Stimulated activated memory B cell treated with anti-CD40 and anti-IgM and Interleukin-4, amounts not matched to agents 10 μg/mL and 1 μg/mL and 100 μg/mL, for 72 hours (primary cell): Measurements from ENCODE around the gene ZGRF1.
"Not testable (repeated sequence)": the region's sequence is repeated elsewhere in the genome, so short reads cannot be mapped to it uniquely, and the experiment has no call there.

Source experiments
- ATAC-seq: fragments of 150-1000 bp; cut with Tn5 transposase; 2 replicates; pipeline ENCODE4 v1.10.0; 2021
- H3K27ac Mint-ChIP-seq: one replicate; pipeline ENCODE4 v1.8.0; 2022; ENCODE audit warnings: mild to moderate bottlenecking, mixed read lengths
- H3K27me3 Mint-ChIP-seq: one replicate; pipeline ENCODE4 v1.8.0; 2022; ENCODE audit warnings: mixed read lengths
- H3K36me3 Mint-ChIP-seq: one replicate; pipeline ENCODE4 v1.8.0; 2022; ENCODE audit warnings: mixed read lengths
- H3K4me1 Mint-ChIP-seq: one replicate; pipeline ENCODE4 v1.8.0; 2022; ENCODE audit warnings: mixed read lengths
- H3K4me3 Mint-ChIP-seq: one replicate; pipeline ENCODE4 v1.8.0; 2022; ENCODE audit warnings: mild to moderate bottlenecking, moderate library complexity, mixed read lengths
- H3K9me3 Mint-ChIP-seq: one replicate; pipeline ENCODE4 v1.8.0; 2022; ENCODE audit warnings: mixed read lengths

ZGRF1 gene

DNA sequence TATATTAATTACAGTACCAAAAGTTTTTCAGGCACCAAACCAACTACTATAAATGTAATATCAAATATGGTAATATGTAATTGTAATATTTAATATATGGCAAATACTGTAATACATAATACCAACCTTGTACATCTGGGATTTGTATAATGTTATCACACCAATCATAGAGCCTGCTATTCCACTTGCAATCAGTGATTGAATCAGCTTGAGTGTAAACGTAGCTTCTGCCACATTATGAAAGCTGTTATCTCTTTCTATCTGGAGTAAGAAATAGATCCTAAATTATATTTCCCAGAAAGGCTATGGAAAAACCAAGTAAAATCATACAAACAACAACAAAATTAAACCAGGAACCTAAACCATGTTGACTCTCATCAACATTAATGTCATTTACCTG is 96.0 kb downstream of the ZGRF1 start:
- Mint-ChIP-seq H3K27ac (no peak overlapping the region), H3K4me1 (no peaks in the 10 kb centered on the region)

DNA sequence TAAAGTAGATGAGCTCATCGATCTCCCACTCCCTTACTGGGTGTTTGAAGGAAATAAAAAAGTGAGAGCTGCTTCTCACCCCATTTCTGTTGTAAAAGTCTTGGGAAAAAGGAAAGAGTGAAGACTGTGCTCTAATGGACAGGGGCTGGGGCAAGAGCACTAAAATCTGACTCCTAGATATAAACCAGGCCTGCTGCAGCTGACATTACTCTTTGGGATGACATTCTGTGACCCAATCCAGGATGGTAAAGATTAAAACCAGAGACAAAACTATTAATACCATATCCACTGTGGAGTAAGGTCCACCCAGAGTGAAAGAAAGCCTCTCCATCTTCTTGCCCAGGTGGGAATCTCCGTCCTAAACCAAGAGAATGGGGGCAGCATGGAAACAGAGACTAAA is 100.6 kb downstream of the ZGRF1 start:
- no peak overlapping the region for H3K4me3 Mint-ChIP-seq
- H3K4me1 Mint-ChIP-seq = no peaks in the 10 kb centered on the region
- H3K9me3 Mint-ChIP-seq = no peaks in the 10 kb centered on the region
- peaks cover 11% of the 10 kb centered on the region for H3K27me3 Mint-ChIP-seq
- no peak for ATAC-seq
- no peak overlapping the region for H3K27ac Mint-ChIP-seq
- peaks cover 8% of the 10 kb centered on the region for H3K36me3 Mint-ChIP-seq

More for the DNA sequence above, 96.0 kb downstream of the ZGRF1 start:
- no peak overlapping the region for H3K4me3 Mint-ChIP-seq
- ATAC-seq = no peak
- H3K27me3 Mint-ChIP-seq = no peaks in the 10 kb centered on the region
- H3K36me3 Mint-ChIP-seq = peaks cover 22% of the 10 kb centered on the region
- H3K9me3 Mint-ChIP-seq = no peaks in the 10 kb centered on the region

DNA sequence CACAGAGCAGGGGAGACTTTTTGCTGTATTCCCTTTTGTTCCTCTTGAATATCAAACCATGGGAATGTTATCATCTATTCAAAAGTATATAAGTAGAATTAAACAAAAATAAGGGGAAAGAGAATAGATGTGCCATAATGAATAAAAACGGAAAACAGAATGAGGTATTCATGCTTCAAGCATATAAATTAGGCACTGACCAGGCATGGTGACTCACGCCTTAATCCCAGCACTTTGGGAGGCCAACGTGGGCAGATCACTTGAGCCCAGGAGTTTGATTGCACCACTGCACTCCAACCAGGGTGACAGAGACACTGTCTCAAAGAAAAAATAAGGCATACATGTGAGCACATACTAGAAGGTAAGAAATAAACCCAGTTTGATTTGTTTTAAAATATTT is 104.4 kb downstream of the ZGRF1 start:
- peaks cover 28% of the 10 kb centered on the region for H3K27me3 Mint-ChIP-seq
- H3K4me1 Mint-ChIP-seq = no peaks in the 10 kb centered on the region
- no peak for ATAC-seq
- no peaks in the 10 kb centered on the region for H3K9me3 Mint-ChIP-seq
- H3K36me3 Mint-ChIP-seq = no peaks in the 10 kb centered on the region
- H3K4me3 Mint-ChIP-seq = no peak overlapping the region
- H3K27ac Mint-ChIP-seq = no peak overlapping the region

DNA sequence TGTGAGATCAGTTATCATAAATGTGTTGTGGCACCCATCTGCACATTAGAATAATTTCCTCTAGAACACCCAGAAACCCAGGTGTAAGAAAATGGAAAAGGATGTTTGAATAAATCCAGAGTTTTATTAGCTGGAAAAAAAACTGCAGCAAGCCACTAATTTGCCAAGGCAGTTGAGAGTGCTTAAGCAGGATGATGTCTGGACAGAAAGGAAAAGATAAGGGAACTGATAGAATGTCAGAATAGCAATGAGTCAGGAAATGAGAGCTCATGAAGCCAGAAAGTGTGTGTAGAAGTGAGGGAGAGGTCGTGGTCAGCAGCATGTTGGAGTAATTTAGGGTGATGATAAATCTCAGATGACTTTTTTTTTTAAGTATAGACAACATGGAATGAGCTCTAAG is 105.6 kb downstream of the ZGRF1 start:
- Mint-ChIP-seq H3K4me1 (no peaks in the 10 kb centered on the region), H3K27me3 (peaks cover 30% of the 10 kb centered on the region), H3K27ac (no peak overlapping the region), H3K9me3 (no peaks in the 10 kb centered on the region), H3K4me3 (no peak overlapping the region), H3K36me3 (no peaks in the 10 kb centered on the region)
- ATAC-seq = no peak

DNA sequence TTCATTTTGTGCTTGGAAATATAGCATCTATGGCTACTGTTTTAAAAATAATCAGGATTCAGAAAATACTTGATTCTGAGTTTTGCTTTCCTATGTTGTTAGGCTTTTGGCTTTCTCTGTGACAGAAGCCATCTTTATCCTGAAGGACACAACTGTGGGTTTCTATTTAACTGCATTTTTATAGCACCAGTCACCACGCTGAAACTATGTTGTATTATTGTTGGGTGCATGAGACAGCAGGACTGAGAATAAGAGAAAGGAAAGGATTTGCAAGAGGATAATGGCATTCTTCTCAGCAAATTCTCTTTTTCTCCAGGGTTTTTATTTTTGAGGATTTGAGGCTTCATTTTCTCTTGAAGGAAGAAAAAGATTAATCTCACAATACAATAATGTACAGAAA is 110.6 kb downstream of the ZGRF1 start:
- Mint-ChIP-seq H3K9me3 (no peaks in the 10 kb centered on the region), H3K4me1 (peaks cover 20% of the 10 kb centered on the region), H3K27ac (no peak overlapping the region), H3K36me3 (no peaks in the 10 kb centered on the region), H3K27me3 (peaks cover 49% of the 10 kb centered on the region), H3K4me3 (no peak overlapping the region)
- no peak for ATAC-seq

DNA sequence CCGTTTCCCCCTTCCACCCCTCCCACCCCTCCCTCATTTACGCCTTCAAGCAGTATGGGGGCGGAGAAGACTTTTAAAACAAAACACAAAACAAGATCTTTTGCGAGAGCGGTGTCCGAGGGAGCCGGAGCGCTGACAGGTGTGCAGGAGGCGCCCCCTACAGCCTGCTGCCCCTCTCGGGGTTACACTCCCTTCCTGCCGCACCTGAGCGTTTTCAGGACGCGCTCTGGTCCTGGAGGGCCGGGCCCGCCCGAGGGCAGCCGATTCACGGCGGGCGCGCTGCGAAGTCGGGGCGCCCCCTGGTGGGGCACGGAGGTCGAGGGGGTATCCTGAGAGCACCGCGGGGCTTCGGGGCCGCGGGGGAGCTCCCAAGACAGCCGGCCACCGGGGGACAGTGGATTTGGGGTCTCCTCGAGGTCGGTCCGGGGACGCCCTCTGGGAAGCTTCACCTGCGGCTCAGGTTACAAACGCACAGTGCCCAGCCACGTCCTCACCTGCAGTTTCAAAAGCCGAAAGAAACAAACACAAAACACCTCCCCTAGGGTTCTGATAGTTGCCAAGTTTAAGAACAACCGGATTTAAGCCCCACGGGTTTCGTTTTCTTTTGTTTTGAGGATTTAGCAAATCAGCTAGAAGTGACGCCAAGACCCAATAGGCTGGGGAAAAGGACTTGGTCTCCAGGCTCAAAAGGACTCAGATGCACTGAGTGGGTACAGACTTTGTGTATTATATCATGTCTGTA is 112.8 kb downstream of the ZGRF1 start:
- H3K4me1 Mint-ChIP-seq = peaks cover 29% of the 10 kb centered on the region
- ATAC-seq = peak; percentile 88
- no peaks in the 10 kb centered on the region for H3K36me3 Mint-ChIP-seq
- H3K4me3 Mint-ChIP-seq = peak overlapping the region; percentile 73
- no peak overlapping the region for H3K27ac Mint-ChIP-seq
- H3K9me3 Mint-ChIP-seq = no peaks in the 10 kb centered on the region
- H3K27me3 Mint-ChIP-seq = peaks cover 53% of the 10 kb centered on the region

DNA sequence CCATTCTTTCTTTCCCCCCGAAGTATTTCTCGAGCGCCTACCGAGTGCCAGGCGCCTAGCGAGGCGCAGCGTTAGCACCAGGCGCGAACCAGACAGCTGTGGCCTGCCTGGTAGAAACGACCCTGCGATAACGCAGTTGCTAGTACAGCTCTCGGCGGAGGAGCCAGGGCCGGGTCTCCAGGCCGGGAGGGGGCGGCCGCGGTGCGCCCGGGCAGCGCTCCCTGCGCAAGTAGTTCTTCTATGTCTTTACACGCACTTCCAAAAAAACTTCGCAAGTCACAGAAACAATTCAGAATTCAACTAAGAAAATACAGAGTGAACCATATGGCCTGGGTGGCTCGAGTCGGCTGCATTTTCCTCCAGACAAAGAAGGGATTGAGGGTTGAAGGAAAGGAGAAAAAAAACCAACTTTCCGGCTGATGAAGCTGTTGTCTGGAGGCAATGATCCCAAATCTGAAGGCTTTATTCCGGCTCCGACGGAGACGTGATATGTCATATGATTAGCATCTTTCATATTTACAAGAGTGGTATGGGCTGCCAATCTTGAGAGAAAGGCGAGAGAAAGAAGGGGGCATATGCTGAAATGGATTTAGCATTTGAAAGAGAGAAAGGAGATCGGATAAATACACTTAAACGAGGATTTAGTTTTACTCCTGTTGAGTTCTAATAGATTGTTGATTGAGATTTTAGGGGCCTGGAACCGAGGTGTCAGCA is 113.5 kb downstream of the ZGRF1 start:
- Mint-ChIP-seq H3K4me1 (peaks cover 31% of the 10 kb centered on the region), H3K36me3 (no peaks in the 10 kb centered on the region), H3K4me3 (peak overlapping the region; percentile 73), H3K27ac (peak overlapping the region; percentile 16), H3K27me3 (peaks cover 61% of the 10 kb centered on the region), H3K9me3 (no peaks in the 10 kb centered on the region)
- ATAC-seq = no peak

DNA sequence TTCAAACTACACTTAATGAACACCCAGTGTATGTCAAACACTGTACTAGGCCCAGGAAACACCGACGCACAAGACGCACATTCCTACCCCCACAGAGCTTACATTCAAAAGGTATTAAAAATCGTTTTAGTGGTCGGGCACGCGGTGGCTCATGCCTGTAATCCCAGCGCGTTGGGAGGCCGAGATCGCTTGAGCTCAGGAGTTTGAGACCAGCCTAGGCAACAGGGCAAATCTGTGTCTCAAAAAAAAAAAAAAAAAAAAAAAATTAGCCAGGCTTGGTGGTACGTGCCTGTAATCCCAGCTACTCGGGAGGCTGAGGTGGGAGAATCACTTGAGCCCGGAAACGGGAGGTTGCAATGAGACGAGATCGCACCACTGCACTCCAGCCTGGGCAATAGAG is 114.3 kb downstream of the ZGRF1 start:
- H3K9me3 Mint-ChIP-seq, H3K27ac Mint-ChIP-seq: not testable (repeated sequence)
- H3K4me1 Mint-ChIP-seq = peaks cover 38% of the 10 kb centered on the region

DNA sequence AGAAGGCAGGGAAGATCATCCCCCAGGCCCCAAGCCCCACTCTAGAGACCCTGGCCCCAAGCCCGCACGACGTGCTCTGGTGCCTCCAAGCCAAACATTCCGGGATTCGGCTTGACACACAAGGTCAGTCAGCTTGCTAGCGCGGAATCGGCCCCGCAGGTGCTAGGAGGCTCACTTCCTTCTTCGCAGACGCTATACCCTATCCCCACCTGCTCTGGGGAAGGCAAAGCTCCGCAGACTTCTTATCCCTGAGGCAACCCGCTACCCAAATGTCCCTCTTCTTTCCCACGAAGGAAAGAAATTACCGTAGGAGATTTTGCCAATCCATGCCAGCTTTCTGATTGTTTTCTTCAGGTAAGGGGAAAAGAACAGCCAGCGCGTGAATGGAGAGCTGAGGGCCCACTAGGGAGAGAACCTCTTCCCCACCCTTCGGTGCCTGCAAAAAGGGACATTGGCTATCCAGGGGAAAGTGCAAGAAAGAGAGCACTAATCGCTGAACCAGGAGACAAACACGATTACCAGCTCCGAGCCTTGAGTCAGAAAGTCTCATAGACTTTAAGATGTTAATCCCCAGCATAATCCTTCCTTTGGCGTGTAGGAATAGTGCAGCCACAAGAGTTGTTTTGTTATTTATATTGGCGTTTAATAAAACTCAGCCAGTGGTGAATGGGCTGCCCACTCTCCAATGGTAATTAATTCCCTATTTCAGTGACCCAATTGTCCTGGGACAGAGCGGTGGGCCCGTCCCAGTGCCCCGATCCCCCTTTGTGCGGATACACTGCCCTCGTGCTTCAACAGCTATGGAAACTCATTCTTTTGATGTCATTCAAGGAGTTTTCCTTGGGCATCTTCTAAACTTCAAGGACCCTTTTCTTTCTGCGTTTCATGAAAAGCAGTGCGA is 115.3 kb downstream of the ZGRF1 start:
- no peak overlapping the region for H3K27ac Mint-ChIP-seq
- H3K9me3 Mint-ChIP-seq = no peaks in the 10 kb centered on the region
- no peak for ATAC-seq
- H3K4me3 Mint-ChIP-seq = peak overlapping the region; percentile 36
- peaks cover 79% of the 10 kb centered on the region for H3K27me3 Mint-ChIP-seq
- peaks cover 49% of the 10 kb centered on the region for H3K4me1 Mint-ChIP-seq
- no peaks in the 10 kb centered on the region for H3K36me3 Mint-ChIP-seq

More for the DNA sequence above, 114.3 kb downstream of the ZGRF1 start:
- H3K36me3 Mint-ChIP-seq, ATAC-seq: not testable (repeated sequence)
- Mint-ChIP-seq H3K4me3 (peak overlapping the region; percentile 73), H3K27me3 (peaks cover 68% of the 10 kb centered on the region)

DNA sequence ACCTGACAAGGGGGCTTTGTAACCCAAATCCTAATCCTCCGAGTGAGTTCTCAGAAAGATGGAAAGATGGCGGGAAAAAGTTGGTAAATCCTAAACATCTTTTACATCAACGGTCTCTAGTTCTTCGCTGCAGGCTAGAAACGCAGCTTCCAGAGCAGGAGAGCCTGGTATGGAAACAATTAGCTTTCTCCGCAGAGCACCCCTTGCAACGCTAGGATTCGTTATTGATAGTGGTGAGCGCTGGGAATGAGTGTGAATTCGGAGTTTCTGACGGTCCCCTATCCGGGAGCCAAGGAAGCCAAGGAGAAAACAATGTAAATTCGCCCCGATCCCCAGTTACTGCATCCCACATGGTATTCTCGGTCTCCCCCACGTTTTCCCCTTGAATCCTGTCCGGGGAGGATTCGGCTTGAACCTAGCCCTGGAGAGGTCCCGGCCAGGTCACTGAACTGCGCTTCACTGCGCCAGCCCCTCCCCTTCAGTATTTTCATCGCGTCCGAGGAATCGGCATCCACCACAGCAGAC is 116.0 kb downstream of the ZGRF1 start:
- peak overlapping the region; percentile 36 for H3K4me3 Mint-ChIP-seq

DNA sequence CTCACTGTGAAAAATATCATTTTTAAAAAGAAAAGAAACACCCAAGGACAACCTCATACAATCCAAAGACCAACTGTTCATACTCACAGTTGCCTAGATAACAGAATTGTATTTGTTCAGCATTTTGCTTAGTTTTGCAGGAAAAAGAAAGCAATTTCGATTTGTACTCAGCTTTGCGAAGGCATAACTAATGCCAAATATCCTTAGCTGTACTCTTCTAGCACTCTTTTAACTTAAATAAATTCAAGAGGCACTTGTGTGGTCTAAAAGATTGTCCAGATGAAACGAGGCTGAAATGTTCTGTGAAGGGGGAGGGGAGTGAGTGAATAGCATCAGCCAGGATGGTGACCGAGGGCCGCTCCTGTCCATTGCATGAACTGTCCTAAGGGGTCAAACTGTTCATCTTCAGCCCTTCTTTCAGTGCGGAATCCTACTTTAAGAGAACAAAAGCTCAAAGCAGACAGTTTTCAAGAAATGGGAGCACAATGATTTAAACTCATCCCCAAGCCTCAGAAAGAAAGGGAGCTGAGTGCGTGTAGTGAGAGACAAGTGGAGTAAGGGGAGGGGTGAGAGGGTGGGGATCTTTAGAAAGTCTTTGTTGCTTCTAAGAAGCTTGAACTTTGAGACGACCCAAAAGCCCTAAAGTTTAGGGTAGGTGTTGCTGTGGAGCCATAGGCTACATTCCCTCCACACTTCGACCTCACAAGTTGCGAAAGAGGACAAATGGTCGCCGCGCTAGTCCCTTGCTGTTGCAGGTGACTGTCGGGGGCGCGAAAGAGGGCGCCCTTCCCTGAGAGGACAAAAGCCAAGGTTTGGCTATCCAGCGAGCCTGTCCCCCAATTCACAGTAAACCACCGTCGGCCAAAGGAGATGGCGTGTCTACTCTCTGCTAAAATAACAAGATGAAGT is 116.8 kb downstream of the ZGRF1 start:
- no peak overlapping the region for H3K27ac Mint-ChIP-seq
- H3K4me1 Mint-ChIP-seq = peaks cover 60% of the 10 kb centered on the region
- H3K27me3 Mint-ChIP-seq = peaks cover 84% of the 10 kb centered on the region
- H3K9me3 Mint-ChIP-seq = no peaks in the 10 kb centered on the region
- no peaks in the 10 kb centered on the region for H3K36me3 Mint-ChIP-seq
- ATAC-seq = no peak
- no peak overlapping the region for H3K4me3 Mint-ChIP-seq

More for the DNA sequence above, 116.0 kb downstream of the ZGRF1 start:
- Mint-ChIP-seq H3K4me1 (peaks cover 55% of the 10 kb centered on the region), H3K27ac (no peak overlapping the region), H3K27me3 (peaks cover 79% of the 10 kb centered on the region), H3K36me3 (no peaks in the 10 kb centered on the region), H3K9me3 (no peaks in the 10 kb centered on the region)
- ATAC-seq = no peak

DNA sequence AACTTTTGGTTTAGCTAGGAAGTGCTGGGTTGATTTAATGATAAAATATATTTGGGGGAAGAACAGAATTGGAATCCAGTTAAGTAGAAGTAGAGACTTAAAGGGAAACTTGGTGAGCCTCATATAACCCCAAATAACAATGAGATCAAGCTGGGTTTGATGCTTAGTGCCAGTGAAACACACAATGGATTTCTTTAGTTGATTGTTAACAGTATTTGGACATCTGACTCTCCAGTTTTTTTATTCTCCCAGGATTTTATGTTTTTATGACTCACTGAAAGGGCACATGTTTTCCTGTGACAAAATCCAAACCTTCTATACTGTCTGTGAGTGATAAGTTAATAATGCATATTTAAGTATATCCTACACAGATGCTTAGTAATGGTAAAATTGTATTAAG is 118.0 kb downstream of the ZGRF1 start:
- H3K4me1 Mint-ChIP-seq = peaks cover 69% of the 10 kb centered on the region
- H3K27ac Mint-ChIP-seq = no peak overlapping the region
- H3K9me3 Mint-ChIP-seq = no peaks in the 10 kb centered on the region
- no peaks in the 10 kb centered on the region for H3K36me3 Mint-ChIP-seq
- H3K27me3 Mint-ChIP-seq = peaks cover 97% of the 10 kb centered on the region
- no peak overlapping the region for H3K4me3 Mint-ChIP-seq
- ATAC-seq = no peak

DNA sequence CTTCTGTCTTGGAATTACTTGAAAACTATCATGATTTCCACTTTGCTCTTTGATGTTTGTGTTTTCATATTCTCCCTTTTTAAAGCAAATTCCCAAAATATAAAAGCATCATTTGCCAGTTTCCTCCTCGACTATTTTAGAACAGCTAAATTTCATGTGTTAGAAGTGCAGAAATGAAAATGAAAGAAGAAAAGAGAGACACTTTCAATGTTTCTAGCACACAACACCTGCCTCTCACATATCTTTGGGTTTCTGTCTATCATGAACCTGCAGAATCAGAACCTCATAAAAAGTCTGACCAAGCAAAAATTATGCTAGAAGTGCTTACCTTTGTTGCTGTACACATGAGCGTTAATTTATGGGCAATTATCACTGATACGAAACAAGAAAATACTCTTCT is 118.8 kb downstream of the ZGRF1 start:
- peaks cover 61% of the 10 kb centered on the region for H3K4me1 Mint-ChIP-seq
- no peak overlapping the region for H3K4me3 Mint-ChIP-seq
- H3K9me3 Mint-ChIP-seq = no peaks in the 10 kb centered on the region
- H3K27ac Mint-ChIP-seq = no peak overlapping the region
- H3K36me3 Mint-ChIP-seq = no peaks in the 10 kb centered on the region
- peaks cover 95% of the 10 kb centered on the region for H3K27me3 Mint-ChIP-seq
- ATAC-seq = no peak

DNA sequence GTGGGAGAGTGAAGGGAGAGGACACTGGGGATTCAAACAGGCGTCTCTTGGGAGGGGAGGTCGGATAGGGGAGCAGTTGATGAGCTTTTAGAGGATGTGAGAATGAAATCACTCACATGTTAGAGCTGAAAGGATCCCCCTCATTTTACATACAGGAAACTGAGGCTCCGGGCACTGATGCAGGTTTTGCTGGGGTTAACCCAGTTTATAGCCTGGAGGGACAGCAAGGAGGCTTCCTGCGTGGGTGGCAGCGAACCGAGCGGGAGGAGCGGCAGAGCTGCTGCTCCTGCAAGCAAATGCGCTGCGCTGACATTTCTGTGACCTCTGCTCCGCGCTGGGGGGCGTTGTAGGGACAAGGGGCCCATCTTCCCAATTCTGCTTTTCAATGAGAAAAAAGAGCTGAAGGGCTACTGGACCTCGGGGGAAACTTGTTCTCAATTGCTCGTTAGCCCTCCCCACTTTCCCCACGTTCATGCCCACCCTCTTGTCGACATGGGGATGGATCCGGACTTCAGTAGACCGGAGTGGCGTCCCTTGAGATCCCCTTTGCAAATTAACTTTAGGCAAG is 119.6 kb downstream of the ZGRF1 start:
- Mint-ChIP-seq H3K4me3 (peak overlapping the region; percentile 64), H3K9me3 (no peaks in the 10 kb centered on the region), H3K36me3 (no peaks in the 10 kb centered on the region), H3K27me3 (peaks cover 96% of the 10 kb centered on the region), H3K27ac (peak overlapping the region; percentile 72), H3K4me1 (peaks cover 56% of the 10 kb centered on the region)
- no peak for ATAC-seq
